ENCODE results near the gene PLCB1. TPM values are rescaled to one million over a fixed set of nuclear protein-coding genes. Genes with fewer than 3 reads are reported as not detected.

PLCB1 gene
- total RNA-seq, 1 donor from 2014 or later, result 16.2 TPM

DNA sequence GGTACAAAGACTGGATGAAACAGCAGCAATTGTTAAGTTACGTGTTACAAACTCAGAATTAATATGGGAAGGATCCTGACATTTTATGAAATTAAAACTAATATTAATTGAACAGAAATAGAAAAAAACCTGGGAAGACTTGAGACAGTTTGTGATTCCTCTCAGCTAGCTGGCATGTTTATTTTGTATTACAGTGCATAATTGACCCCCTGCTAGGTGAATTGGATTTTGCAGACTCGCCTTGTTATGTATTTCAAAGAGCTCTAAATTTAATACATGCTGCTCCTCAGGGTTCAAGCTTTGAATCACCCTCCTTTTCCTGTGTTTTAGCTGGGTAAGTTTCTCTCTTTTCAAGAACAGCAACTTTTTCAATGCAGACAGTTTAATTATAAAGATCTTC is 339.4 kb downstream of the PLCB1 start:
- H3K27me3 Mint-ChIP-seq, result no peaks in the 10 kb centered on the region
- H3K36me3 Mint-ChIP-seq (ENCODE audit: insufficient read depth), result no peaks in the 10 kb centered on the region
- no peaks in the 10 kb centered on the region for H3K9me3 Mint-ChIP-seq (ENCODE audit: low read depth)
- DNase-seq (ENCODE audit: low spot score, unreplicated experiment), result no peak
- H3K27ac Mint-ChIP-seq, result no peak overlapping the region
- no peak for TF ChIP-seq CTCF (IDR thresholded peaks at IDR 0.05; ENCODE audit: unreplicated experiment)
- no peak overlapping the region for H3K4me3 Mint-ChIP-seq (ENCODE audit: low read depth)
- H3K4me1 Mint-ChIP-seq (ENCODE audit: low read depth), result no peaks in the 10 kb centered on the region

- Mint-ChIP-seq H3K27me3 (no peaks in the 10 kb centered on the region), H3K4me3 (ENCODE audit: low read depth) (no peak overlapping the region), H3K9me3 (ENCODE audit: low read depth) (no peaks in the 10 kb centered on the region), H3K36me3 (ENCODE audit: insufficient read depth) (no peaks in the 10 kb centered on the region), H3K27ac (no peak overlapping the region), H3K4me1 (ENCODE audit: low read depth) (no peaks in the 10 kb centered on the region)
- no peak for DNase-seq (ENCODE audit: low spot score, unreplicated experiment)
- no peak for TF ChIP-seq CTCF (IDR thresholded peaks at IDR 0.05; ENCODE audit: unreplicated experiment)
Measured at GRCh38 chr20:8473459-8473858, 341.4 kb downstream of the PLCB1 start.

- no peak for TF ChIP-seq CTCF (IDR thresholded peaks at IDR 0.05; ENCODE audit: unreplicated experiment)
- no peaks in the 10 kb centered on the region for H3K27me3 Mint-ChIP-seq
- no peaks in the 10 kb centered on the region for H3K36me3 Mint-ChIP-seq (ENCODE audit: insufficient read depth)
- H3K4me1 Mint-ChIP-seq (ENCODE audit: low read depth), result no peaks in the 10 kb centered on the region
- no peak for DNase-seq (ENCODE audit: low spot score, unreplicated experiment)
- no peak overlapping the region for H3K27ac Mint-ChIP-seq
- no peak overlapping the region for H3K4me3 Mint-ChIP-seq (ENCODE audit: low read depth)
- H3K9me3 Mint-ChIP-seq (ENCODE audit: low read depth), result no peaks in the 10 kb centered on the region
Measured at GRCh38 chr20:8474027-8474668, 342.1 kb downstream of the PLCB1 start.

- no peak for TF ChIP-seq CTCF (IDR thresholded peaks at IDR 0.05; ENCODE audit: unreplicated experiment)
- no peak for DNase-seq (ENCODE audit: low spot score, unreplicated experiment)
- no peaks in the 10 kb centered on the region for H3K36me3 Mint-ChIP-seq (ENCODE audit: insufficient read depth)
- no peaks in the 10 kb centered on the region for H3K27me3 Mint-ChIP-seq
- H3K27ac Mint-ChIP-seq, result no peak overlapping the region
- no peak overlapping the region for H3K4me3 Mint-ChIP-seq (ENCODE audit: low read depth)
- H3K9me3 Mint-ChIP-seq (ENCODE audit: low read depth), result no peaks in the 10 kb centered on the region
- H3K4me1 Mint-ChIP-seq (ENCODE audit: low read depth), result no peaks in the 10 kb centered on the region
Measured at GRCh38 chr20:8476021-8476420, 344.0 kb downstream of the PLCB1 start.

- H3K27me3 Mint-ChIP-seq, result no peaks in the 10 kb centered on the region
- peaks cover 3% of the 10 kb centered on the region for H3K9me3 Mint-ChIP-seq (ENCODE audit: low read depth)
- no peak for TF ChIP-seq CTCF (IDR thresholded peaks at IDR 0.05; ENCODE audit: unreplicated experiment)
- no peak overlapping the region for H3K4me3 Mint-ChIP-seq (ENCODE audit: low read depth)
- no peaks in the 10 kb centered on the region for H3K36me3 Mint-ChIP-seq (ENCODE audit: insufficient read depth)
- DNase-seq (ENCODE audit: low spot score, unreplicated experiment), result no peak
- no peak overlapping the region for H3K27ac Mint-ChIP-seq
- H3K4me1 Mint-ChIP-seq (ENCODE audit: low read depth), result no peaks in the 10 kb centered on the region
Measured at GRCh38 chr20:8480597-8480996, 348.5 kb downstream of the PLCB1 start.

All from progenitor cell of endocrine pancreas (in vitro differentiated cells).